ENCODE data around the gene PSMC3IP.

Gene PSMC3IP

GRCh38 chr17:42564815-42565522, 12.6 kb downstream of the PSMC3IP start:
- Histone ChIP-seq H3K9me3 (ENCODE audit: severe bottlenecking) (no peaks in the 10 kb centered on the region), H3K27ac (no peak overlapping the region), H3K36me3 (peaks cover 66% of the 10 kb centered on the region), H3K27me3 (ENCODE audit: insufficient read depth, low read depth, severe bottlenecking) (no peaks in the 10 kb centered on the region), H3K4me3 (ENCODE audit: low read depth, low read length) (no peak overlapping the region)
- no peak for DNase-seq
- TF ChIP-seq CTCF (IDR thresholded peaks at IDR 0.05; ENCODE audit: low read depth, low read length) = no peak

GRCh38 chr17:42563950-42564349, 13.6 kb downstream of the PSMC3IP start:
- no peak overlapping the region for H3K4me3 ChIP-seq (ENCODE audit: low read depth, low read length)
- DNase-seq = no peak

GRCh38 chr17:42563543-42563942, 14.0 kb downstream of the PSMC3IP start:
- DNase-seq = no peak
- Histone ChIP-seq H3K36me3 (peaks cover 52% of the 10 kb centered on the region), H3K27ac (no peak overlapping the region), H3K27me3 (ENCODE audit: insufficient read depth, low read depth, severe bottlenecking) (no peaks in the 10 kb centered on the region), H3K9me3 (ENCODE audit: severe bottlenecking) (no peaks in the 10 kb centered on the region), H3K4me3 (ENCODE audit: low read depth, low read length) (no peak overlapping the region)
- no peak for TF ChIP-seq CTCF (IDR thresholded peaks at IDR 0.05; ENCODE audit: low read depth, low read length)

More at GRCh38 chr17:42563950-42564349, 13.6 kb downstream of the PSMC3IP start:
- Histone ChIP-seq H3K36me3 (peaks cover 56% of the 10 kb centered on the region), H3K27ac (no peak overlapping the region), H3K9me3 (ENCODE audit: severe bottlenecking) (no peaks in the 10 kb centered on the region), H3K27me3 (ENCODE audit: insufficient read depth, low read depth, severe bottlenecking) (no peaks in the 10 kb centered on the region)
- TF ChIP-seq CTCF (IDR thresholded peaks at IDR 0.05; ENCODE audit: low read depth, low read length) = no peak

GRCh38 chr17:42563143-42563509, 14.4 kb downstream of the PSMC3IP start:
- H3K27me3 ChIP-seq (ENCODE audit: insufficient read depth, low read depth, severe bottlenecking) = no peaks in the 10 kb centered on the region
- H3K9me3 ChIP-seq (ENCODE audit: severe bottlenecking) = no peaks in the 10 kb centered on the region
- peak; percentile 9 for DNase-seq
- peaks cover 48% of the 10 kb centered on the region for H3K36me3 ChIP-seq
- no peak for TF ChIP-seq CTCF (IDR thresholded peaks at IDR 0.05; ENCODE audit: low read depth, low read length)
- peak overlapping the region; percentile 95 for H3K4me3 ChIP-seq (ENCODE audit: low read depth, low read length)
- H3K27ac ChIP-seq = peak overlapping the region; percentile 85

- peak; percentile 66 for DNase-seq
- no peaks in the 10 kb centered on the region for H3K9me3 ChIP-seq (ENCODE audit: severe bottlenecking)
- H3K36me3 ChIP-seq = peaks cover 44% of the 10 kb centered on the region
- peak overlapping the region; percentile 85 for H3K27ac ChIP-seq
- TF ChIP-seq CTCF (IDR thresholded peaks at IDR 0.05; ENCODE audit: low read depth, low read length) = no peak
- H3K4me3 ChIP-seq (ENCODE audit: low read depth, low read length) = peak overlapping the region; percentile 95
- no peaks in the 10 kb centered on the region for H3K27me3 ChIP-seq (ENCODE audit: insufficient read depth, low read depth, severe bottlenecking)
These were observed 15.0 kb downstream of the PSMC3IP start for GRCh38 chr17:42562388-42563142.
